GM12874 (cell line): ENCODE measurements around the gene CYRIA.

Source experiments
- CTCF ChIP-seq: IDR thresholded peaks from 2 replicates; pipeline ENCODE4 v1.5.1; 2011; ENCODE audit warnings: low read depth, mild to moderate bottlenecking, control low read depth, low read length, moderate library complexity; ENCODE audit not compliant: insufficient read depth

The CYRIA gene

GRCh38 chr2:16665748-16666448, at the start of gene CYRIA:
Gene CYRIA, minus strand, starts transcription at chr2:16665834. Its CDS starts 77,715 bp downstream, at chr2:16588119.
- no peak for TF ChIP-seq CTCF

DNA sequence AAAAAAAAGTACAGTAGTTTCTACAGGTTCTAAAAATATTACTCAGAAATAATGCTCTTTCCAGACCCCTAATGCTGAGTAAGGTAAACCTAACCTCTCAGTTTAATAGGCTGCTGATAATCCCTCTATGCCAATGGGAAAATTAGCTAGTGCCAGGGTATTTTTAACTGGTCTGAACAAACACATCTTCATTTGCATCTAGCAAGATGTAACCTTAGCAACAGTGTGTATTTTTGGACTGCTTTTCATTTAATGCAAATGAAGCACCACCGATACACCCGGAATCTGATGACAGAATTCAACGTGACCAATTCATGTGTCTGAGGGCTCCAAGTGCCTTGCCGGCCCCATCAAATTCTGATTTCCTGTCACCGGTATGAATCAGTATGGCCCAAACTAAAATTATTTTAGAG, 47.4 kb upstream of the CYRIA start:
- TF ChIP-seq CTCF, result no peak

DNA sequence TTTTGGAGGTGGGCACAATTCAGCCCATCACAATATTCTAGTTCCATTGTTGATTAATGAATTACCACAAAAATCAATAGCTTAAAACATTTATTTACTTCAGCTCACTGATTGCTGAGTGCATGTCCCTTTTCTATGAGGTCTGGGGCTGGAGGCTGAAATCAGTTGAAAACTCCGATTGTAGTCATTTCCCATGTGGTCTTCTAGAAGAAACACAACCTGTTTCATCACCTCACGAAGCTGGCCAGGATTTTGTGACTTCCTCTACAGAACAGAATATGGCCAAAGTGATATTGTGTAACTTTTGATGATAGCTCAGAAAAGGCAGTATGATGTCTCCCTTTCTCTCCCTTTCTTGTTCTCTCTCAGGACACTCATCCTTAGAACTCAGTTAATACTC, 44.1 kb upstream of the CYRIA start:
- no peak for TF ChIP-seq CTCF

- no peak for TF ChIP-seq CTCF
Observed at GRCh38 chr2:16708173-16708572, 42.5 kb upstream of the CYRIA start.

GRCh38 chr2:16707014-16707623, 41.5 kb upstream of the CYRIA start:
- TF ChIP-seq CTCF, result no peak

- no peak for TF ChIP-seq CTCF
Observed at GRCh38 chr2:16700551-16701259, 35.1 kb upstream of the CYRIA start.

DNA sequence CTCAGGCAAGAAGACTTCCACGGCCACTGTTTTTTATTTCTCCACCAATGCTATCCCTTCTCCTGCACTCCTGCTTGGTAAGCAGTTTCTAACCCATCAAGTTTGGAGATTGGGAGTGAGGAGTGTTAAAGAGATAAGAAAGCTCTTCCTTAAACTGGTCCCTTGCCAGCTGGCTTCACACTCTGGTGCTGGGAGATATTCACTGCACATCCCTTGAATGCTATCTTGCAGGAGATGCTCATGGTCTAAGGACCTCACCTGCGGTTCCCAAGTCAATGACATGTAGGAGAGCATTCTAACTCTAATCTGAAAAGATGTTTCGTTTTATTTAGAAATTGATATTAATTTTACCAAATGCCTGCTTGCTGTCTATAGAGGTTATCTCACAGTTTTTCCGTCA, 28.2 kb upstream of the CYRIA start:
- no peak for TF ChIP-seq CTCF
